Activated CD4-positive, alpha-beta T cell treated with anti-CD3 and anti-CD28 coated beads, Interleukin-2, amount 10 ng/mL, durations not matched to agents 24 days and 14 days (primary cell): Measurements from ENCODE around the gene ERBB2. TPM values are rescaled to one million over a fixed set of nuclear protein-coding genes. Genes with fewer than 3 reads are reported as not detected.

Source experiments
- DNase-seq: peaks from one replicate; pipeline ENCODE4 v3.0.0; 2022
- H3K27ac Mint-ChIP-seq: one replicate; pipeline ENCODE4 v1.8.0; 2022; ENCODE audit warnings: mild to moderate bottlenecking, mixed read lengths
- H3K27me3 Mint-ChIP-seq: one replicate; pipeline ENCODE4 v1.8.0; 2022; ENCODE audit warnings: mixed read lengths
- H3K36me3 Mint-ChIP-seq: one replicate; pipeline ENCODE4 v1.8.0; 2022; ENCODE audit warnings: low read depth, mild to moderate bottlenecking, mixed read lengths
- H3K4me1 Mint-ChIP-seq: one replicate; pipeline ENCODE4 v1.8.0; 2021; ENCODE audit warnings: mixed read lengths
- H3K4me3 Mint-ChIP-seq: one replicate; pipeline ENCODE4 v1.8.0; 2022; ENCODE audit warnings: mild to moderate bottlenecking, moderate library complexity, mixed read lengths
- H3K9me3 Mint-ChIP-seq: one replicate; pipeline ENCODE4 v1.8.0; 2021; ENCODE audit warnings: mixed read lengths
- intact Hi-C: fragments of 100-400 bp; cut with micrococcal nuclease; formaldehyde crosslinking; loops from one replicate; pipeline ENCODE4 v1.15.1; 2023
- total RNA-seq: library from RNA; stranded (reverse); gene quantifications from 2 replicates; pipeline ENCODE4 v1.2.3, GENCODE V29; 2022

The ERBB2 gene
- total RNA-seq, 1 donor from 2014 or later = 3.1 TPM

GRCh38 chr17:39678340-39679116 is 21.3 kb upstream of the ERBB2 start:
- intact Hi-C loops = no loop called here
- Mint-ChIP-seq H3K36me3 (peaks cover 25% of the 10 kb centered on the region), H3K9me3 (no peaks in the 10 kb centered on the region), H3K27ac (peak overlapping the region; percentile 13), H3K4me3 (no peak overlapping the region), H3K4me1 (peaks cover 48% of the 10 kb centered on the region), H3K27me3 (no peaks in the 10 kb centered on the region)
- no peak for DNase-seq

GRCh38 chr17:39679521-39680192 is 20.2 kb upstream of the ERBB2 start:
- peaks cover 48% of the 10 kb centered on the region for H3K4me1 Mint-ChIP-seq
- intact Hi-C loops = loop anchor here (10.0 kb wide), 1 partner anchor 245 kb away; the partner anchor contains the start of genes LRRC3C and ORMDL3
- H3K27me3 Mint-ChIP-seq = no peaks in the 10 kb centered on the region
- H3K4me3 Mint-ChIP-seq = peak overlapping the region; percentile 56
- H3K27ac Mint-ChIP-seq = peak overlapping the region; percentile 89
- H3K9me3 Mint-ChIP-seq = no peaks in the 10 kb centered on the region
- DNase-seq = peak; percentile 76
- peaks cover 28% of the 10 kb centered on the region for H3K36me3 Mint-ChIP-seq

- Mint-ChIP-seq H3K27me3 (no peaks in the 10 kb centered on the region), H3K9me3 (no peaks in the 10 kb centered on the region), H3K4me3 (no peak overlapping the region), H3K4me1 (peaks cover 28% of the 10 kb centered on the region), H3K36me3 (peaks cover 31% of the 10 kb centered on the region), H3K27ac (no peak overlapping the region)
- intact Hi-C loops = loop anchor here (10.0 kb wide), 1 partner anchor 241 kb away; the partner anchor contains the start of genes LRRC3C and ORMDL3
- no peak for DNase-seq
Observed at GRCh38 chr17:39683295-39683939, 16.4 kb upstream of the ERBB2 start.

- no peaks in the 10 kb centered on the region for H3K9me3 Mint-ChIP-seq
- H3K4me3 Mint-ChIP-seq = no peak overlapping the region
- no peak for DNase-seq
- H3K36me3 Mint-ChIP-seq = peaks cover 26% of the 10 kb centered on the region
- peaks cover 25% of the 10 kb centered on the region for H3K4me1 Mint-ChIP-seq
- no peak overlapping the region for H3K27ac Mint-ChIP-seq
- H3K27me3 Mint-ChIP-seq = no peaks in the 10 kb centered on the region
- intact Hi-C loops = loop anchor here (5.0 to 10.0 kb wide), 4 partner anchors 48 to 240 kb away; partner anchors contain the start of genes LRRC3C, MIEN1, ORMDL3 and ZPBP2
Observed at GRCh38 chr17:39684369-39685192, 15.3 kb upstream of the ERBB2 start.

GRCh38 chr17:39687101-39687545 is 12.7 kb upstream of the ERBB2 start:
- Mint-ChIP-seq H3K4me3 (peak overlapping the region; percentile 95), H3K27me3 (no peaks in the 10 kb centered on the region), H3K36me3 (peaks cover 18% of the 10 kb centered on the region), H3K9me3 (no peaks in the 10 kb centered on the region), H3K4me1 (peaks cover 14% of the 10 kb centered on the region), H3K27ac (peak overlapping the region; percentile 92)
- DNase-seq = no peak
- intact Hi-C loops = loop anchor here (2.0 to 10.0 kb wide), 5 partner anchors 45 to 238 kb away; partner anchors contain the start of genes LRRC3C, MIEN1, ORMDL3 and STARD3

- DNase-seq = peak; percentile 94
- Mint-ChIP-seq H3K4me1 (peaks cover 14% of the 10 kb centered on the region), H3K4me3 (peak within 1 kb of the TSS; percentile 95), H3K27ac (peak within 1 kb of the TSS; percentile 92), H3K9me3 (no peaks in the 10 kb centered on the region), H3K36me3 (peaks cover 18% of the 10 kb centered on the region), H3K27me3 (no peaks in the 10 kb centered on the region)
- intact Hi-C loops = loop anchor here (2.0 to 10.0 kb wide), 5 partner anchors 44 to 237 kb away; partner anchors contain the start of genes LRRC3C, MIEN1, ORMDL3 and STARD3
Observed at GRCh38 chr17:39687546-39688474, 12.1 kb upstream of the ERBB2 start, which contains the start of gene PGAP3. PGAP3 (minus strand) TSS chr17:39688057; CDS start chr17:39688014, 43 bp downstream.

- intact Hi-C loops = loop anchor here (5.0 to 10.0 kb wide), 4 partner anchors 44 to 236 kb away; partner anchors contain the start of genes LRRC3C, MIEN1, ORMDL3 and ZPBP2
- Mint-ChIP-seq H3K9me3 (no peaks in the 10 kb centered on the region), H3K4me1 (peaks cover 14% of the 10 kb centered on the region), H3K27me3 (no peaks in the 10 kb centered on the region), H3K27ac (peak overlapping the region; percentile 92), H3K36me3 (peaks cover 12% of the 10 kb centered on the region), H3K4me3 (peak overlapping the region; percentile 95)
- DNase-seq = peak; percentile 73
Observed at GRCh38 chr17:39688475-39688835, 11.4 kb upstream of the ERBB2 start.

GRCh38 chr17:39688945-39689344 is 10.9 kb upstream of the ERBB2 start:
- DNase-seq = no peak
- intact Hi-C loops = loop anchor here (5.0 to 10.0 kb wide), 4 partner anchors 43 to 236 kb away; partner anchors contain the start of genes LRRC3C, MIEN1, ORMDL3 and ZPBP2
- H3K27ac Mint-ChIP-seq = peak overlapping the region; percentile 92
- H3K27me3 Mint-ChIP-seq = no peaks in the 10 kb centered on the region
- peak overlapping the region; percentile 95 for H3K4me3 Mint-ChIP-seq
- no peaks in the 10 kb centered on the region for H3K9me3 Mint-ChIP-seq
- peaks cover 11% of the 10 kb centered on the region for H3K36me3 Mint-ChIP-seq
- H3K4me1 Mint-ChIP-seq = peaks cover 14% of the 10 kb centered on the region

- no peak overlapping the region for H3K4me3 Mint-ChIP-seq
- no peak for DNase-seq
- peaks cover under 1% of the 10 kb centered on the region for H3K4me1 Mint-ChIP-seq
- no peaks in the 10 kb centered on the region for H3K36me3 Mint-ChIP-seq
- no peak overlapping the region for H3K27ac Mint-ChIP-seq
- H3K9me3 Mint-ChIP-seq = no peaks in the 10 kb centered on the region
- H3K27me3 Mint-ChIP-seq = peaks cover 15% of the 10 kb centered on the region
- intact Hi-C loops = loop anchor here (5.0 kb wide), 1 partner anchor 48 kb away; no protein-coding TSS in a partner anchor
Observed at GRCh38 chr17:39694593-39694992, 5.3 kb upstream of the ERBB2 start.

- Mint-ChIP-seq H3K4me3 (no peak overlapping the region), H3K4me1 (peaks cover 3% of the 10 kb centered on the region), H3K9me3 (no peaks in the 10 kb centered on the region), H3K27me3 (peaks cover 18% of the 10 kb centered on the region), H3K27ac (no peak overlapping the region), H3K36me3 (no peaks in the 10 kb centered on the region)
- DNase-seq = no peak
- intact Hi-C loops = no loop called here
Observed at GRCh38 chr17:39695089-39695474, 4.8 kb upstream of the ERBB2 start.

- Mint-ChIP-seq H3K4me1 (peaks cover 3% of the 10 kb centered on the region), H3K4me3 (no peak overlapping the region), H3K27ac (no peak overlapping the region), H3K9me3 (no peaks in the 10 kb centered on the region), H3K36me3 (no peaks in the 10 kb centered on the region), H3K27me3 (peaks cover 31% of the 10 kb centered on the region)
- no peak for DNase-seq
- intact Hi-C loops = no loop called here
Observed at GRCh38 chr17:39696731-39697130, 3.1 kb upstream of the ERBB2 start.

- Mint-ChIP-seq H3K9me3 (no peaks in the 10 kb centered on the region), H3K4me3 (no peak overlapping the region), H3K27ac (no peak overlapping the region), H3K4me1 (peaks cover 3% of the 10 kb centered on the region), H3K36me3 (no peaks in the 10 kb centered on the region), H3K27me3 (peaks cover 42% of the 10 kb centered on the region)
- intact Hi-C loops = no loop called here
- DNase-seq = no peak
Observed at GRCh38 chr17:39697961-39698360, 1.9 kb upstream of the ERBB2 start.
